ENCODE results near the gene PTGES3.
"Not testable (repeated sequence)": the region's sequence is repeated elsewhere in the genome, so short reads cannot be mapped to it uniquely, and the experiment has no call there.

Gene PTGES3

DNA sequence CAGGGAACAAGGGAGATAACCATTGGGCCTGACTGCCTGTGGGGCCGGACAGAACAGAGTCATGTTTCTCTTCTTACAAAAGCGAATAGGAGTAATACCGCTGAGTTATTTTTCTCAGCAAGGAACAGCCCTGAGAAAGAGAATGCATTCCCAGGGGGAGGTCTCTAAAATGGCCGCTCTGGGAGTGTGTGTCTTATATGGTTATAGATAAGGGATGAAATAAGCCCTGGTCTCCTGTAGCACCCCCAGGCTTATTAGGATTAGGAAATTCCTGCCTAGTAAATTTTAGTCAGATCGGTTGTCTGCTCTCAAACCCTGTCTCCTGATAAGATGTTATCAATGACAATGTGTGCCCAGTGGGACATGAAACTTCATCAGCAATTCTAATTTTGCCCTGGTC, 34.3 kb downstream of the PTGES3 start:
- H3K9ac ChIP-seq (ENCODE audit: low read length); DNase-seq; H3K18ac ChIP-seq (ENCODE audit: low read length); H4K8ac ChIP-seq (ENCODE audit: low read depth, low read length); H3K36me3 ChIP-seq (ENCODE audit: control insufficient read depth in 1 of 2, insufficient read depth in 2 of 2, low read length in 2 of 2); H3K4me2 ChIP-seq (ENCODE audit: low read length); H4K12ac ChIP-seq (ENCODE audit: low read depth, low read length); H2AK5ac ChIP-seq (ENCODE audit: low read length); H3K27me3 ChIP-seq (ENCODE audit: insufficient read depth, low read length); H3K79me2 ChIP-seq (ENCODE audit: control insufficient read depth, insufficient read depth, low read length, poor library complexity); H3K27ac ChIP-seq (ENCODE audit: low read depth, low read length); H3K14ac ChIP-seq (ENCODE audit: low read length); H3K79me1 ChIP-seq (ENCODE audit: low read length); H3K23ac ChIP-seq (ENCODE audit: low read length); H2AFZ ChIP-seq (ENCODE audit: insufficient read depth, low read length, poor library complexity); H2BK5ac ChIP-seq (ENCODE audit: low read depth, low read length, poor library complexity); H3K9me3 ChIP-seq (ENCODE audit: insufficient read depth, low read depth, low read length); H3K4me3 ChIP-seq (ENCODE audit: low read depth, low read length); H4K91ac ChIP-seq (ENCODE audit: low read depth, low read length); H2BK120ac ChIP-seq (ENCODE audit: insufficient read depth, low read length, poor library complexity); H3K4ac ChIP-seq (ENCODE audit: low read depth, low read length); H2BK12ac ChIP-seq (ENCODE audit: low read length); H3K4me1 ChIP-seq (ENCODE audit: control insufficient read depth in 1 of 2, insufficient read depth in 2 of 2, low read length in 2 of 2): not testable (repeated sequence)
- no CpG with 5 or more reads among the region's 5 CpGs for WGBS (ENCODE audit: extremely low coverage, insufficient coverage, insufficient read length)

- H3K4ac ChIP-seq (ENCODE audit: low read depth, low read length); H3K9me3 ChIP-seq (ENCODE audit: insufficient read depth, low read depth, low read length); H3K4me2 ChIP-seq (ENCODE audit: low read length); H3K36me3 ChIP-seq (ENCODE audit: control insufficient read depth in 1 of 2, insufficient read depth in 2 of 2, low read length in 2 of 2); H3K79me1 ChIP-seq (ENCODE audit: low read length); H3K27me3 ChIP-seq (ENCODE audit: insufficient read depth, low read length); H4K12ac ChIP-seq (ENCODE audit: low read depth, low read length); H3K27ac ChIP-seq (ENCODE audit: low read depth, low read length); H3K18ac ChIP-seq (ENCODE audit: low read length); H2BK12ac ChIP-seq (ENCODE audit: low read length); H3K4me1 ChIP-seq (ENCODE audit: control insufficient read depth in 1 of 2, insufficient read depth in 2 of 2, low read length in 2 of 2); H2BK120ac ChIP-seq (ENCODE audit: insufficient read depth, low read length, poor library complexity); H4K8ac ChIP-seq (ENCODE audit: low read depth, low read length); DNase-seq; H2AK5ac ChIP-seq (ENCODE audit: low read length); H4K91ac ChIP-seq (ENCODE audit: low read depth, low read length); H3K9ac ChIP-seq (ENCODE audit: low read length); H3K14ac ChIP-seq (ENCODE audit: low read length); H3K4me3 ChIP-seq (ENCODE audit: low read depth, low read length); H2BK5ac ChIP-seq (ENCODE audit: low read depth, low read length, poor library complexity); H3K23ac ChIP-seq (ENCODE audit: low read length); H2AFZ ChIP-seq (ENCODE audit: insufficient read depth, low read length, poor library complexity): not testable (repeated sequence)
- H3K79me2 ChIP-seq (ENCODE audit: control insufficient read depth, insufficient read depth, low read length, poor library complexity) = peaks cover 14% of the 10 kb centered on the region
- WGBS (ENCODE audit: extremely low coverage, insufficient coverage, insufficient read length) = no CpG with 5 or more reads among the region's 9 CpGs
Measured at GRCh38 chr12:56648023-56648422, 40.1 kb downstream of the PTGES3 start.

- Histone ChIP-seq H2AFZ (ENCODE audit: insufficient read depth, low read length, poor library complexity) (peak within 1 kb of the TSS; percentile 82), H2BK12ac (ENCODE audit: low read length) (no peak within 1 kb of the TSS), H3K79me2 (ENCODE audit: control insufficient read depth, insufficient read depth, low read length, poor library complexity) (peaks cover 14% of the 10 kb centered on the region), H4K8ac (ENCODE audit: low read depth, low read length) (peak within 1 kb of the TSS; percentile 92), H3K4me3 (ENCODE audit: low read depth, low read length) (peak within 1 kb of the TSS; percentile 95), H3K14ac (ENCODE audit: low read length) (peak within 1 kb of the TSS; percentile 92), H3K27me3 (ENCODE audit: insufficient read depth, low read length) (no peaks in the 10 kb centered on the region), H2BK120ac (ENCODE audit: insufficient read depth, low read length, poor library complexity) (peak within 1 kb of the TSS; percentile 70), H3K23ac (ENCODE audit: low read length) (no peak within 1 kb of the TSS), H3K4me2 (ENCODE audit: low read length) (peak within 1 kb of the TSS; percentile 98), H2AK5ac (ENCODE audit: low read length) (peak within 1 kb of the TSS; percentile 67), H2BK5ac (ENCODE audit: low read depth, low read length, poor library complexity) (peak within 1 kb of the TSS; percentile 37), H3K4ac (ENCODE audit: low read depth, low read length) (peak within 1 kb of the TSS; percentile 99), H3K79me1 (ENCODE audit: low read length) (peaks cover 8% of the 10 kb centered on the region), H3K9ac (ENCODE audit: low read length) (peak within 1 kb of the TSS; percentile 92), H3K36me3 (ENCODE audit: control insufficient read depth in 1 of 2, insufficient read depth in 2 of 2, low read length in 2 of 2) (peaks cover 17 to 26% of the 10 kb centered on the region in 2 experiments), H3K9me3 (ENCODE audit: insufficient read depth, low read depth, low read length) (peaks cover 1% of the 10 kb centered on the region), H3K27ac (ENCODE audit: low read depth, low read length) (peak within 1 kb of the TSS; percentile 65), H3K18ac (ENCODE audit: low read length) (peak within 1 kb of the TSS; percentile 77), H3K4me1 (ENCODE audit: control insufficient read depth in 1 of 2, insufficient read depth in 2 of 2, low read length in 2 of 2) (peaks cover 2 to 5% of the 10 kb centered on the region in 2 experiments), H4K91ac (ENCODE audit: low read depth, low read length) (peak within 1 kb of the TSS; percentile 89), H4K12ac (ENCODE audit: low read depth, low read length) (peak within 1 kb of the TSS; percentile 95)
- no CpG with 5 or more reads among the region's 39 CpGs for WGBS (ENCODE audit: extremely low coverage, insufficient coverage, insufficient read length)
- peak; percentile 97 to 99 for DNase-seq
Measured at GRCh38 chr12:56645717-56646446, 42.2 kb downstream of the PTGES3 start, which contains the start of gene ATP5F1B. Gene ATP5F1B, minus strand, starts transcription at chr12:56645984. Its CDS starts 21 bp downstream, at chr12:56645963.

DNA sequence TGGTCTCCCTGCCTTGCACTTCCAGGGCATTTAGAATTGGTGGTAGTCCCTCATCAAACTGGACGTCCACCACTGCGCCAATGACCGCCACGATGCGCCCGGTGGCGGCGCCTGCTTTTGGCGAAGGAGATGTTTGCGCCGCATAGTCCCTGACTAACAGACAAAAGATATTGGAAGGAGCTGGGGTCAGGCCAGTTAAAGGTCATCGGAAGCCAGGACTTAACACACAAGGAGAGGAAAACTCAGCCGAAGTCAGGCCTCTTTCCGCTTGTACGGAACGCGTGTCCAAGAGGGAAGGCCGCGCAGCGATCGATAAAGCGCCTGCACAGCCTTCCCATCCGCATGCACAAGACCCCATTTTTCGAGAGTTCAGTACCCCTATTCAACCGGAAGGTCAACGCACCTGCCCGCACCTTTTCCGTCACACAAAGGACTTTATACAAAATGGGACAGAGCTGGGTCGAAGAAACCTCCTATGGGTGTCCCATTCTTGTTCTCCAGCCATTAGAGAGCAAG, 42.8 kb downstream of the PTGES3 start:
- H2AK5ac ChIP-seq (ENCODE audit: low read length) = peak overlapping the region; percentile 67
- peak overlapping the region; percentile 89 for H4K8ac ChIP-seq (ENCODE audit: low read depth, low read length)
- no peak overlapping the region for H3K23ac ChIP-seq (ENCODE audit: low read length)
- peak overlapping the region; percentile 50 for H2AFZ ChIP-seq (ENCODE audit: insufficient read depth, low read length, poor library complexity)
- peak overlapping the region; percentile 95 for H4K12ac ChIP-seq (ENCODE audit: low read depth, low read length)
- no peak overlapping the region for H2BK12ac ChIP-seq (ENCODE audit: low read length)
- H3K9me3 ChIP-seq (ENCODE audit: insufficient read depth, low read depth, low read length) = peaks cover 1% of the 10 kb centered on the region
- peak overlapping the region; percentile 37 for H2BK5ac ChIP-seq (ENCODE audit: low read depth, low read length, poor library complexity)
- H3K27me3 ChIP-seq (ENCODE audit: insufficient read depth, low read length) = no peaks in the 10 kb centered on the region
- peak in 1 of 2 donors; percentile 21 for DNase-seq
- peaks cover 8% of the 10 kb centered on the region for H3K79me1 ChIP-seq (ENCODE audit: low read length)
- WGBS (ENCODE audit: extremely low coverage, insufficient coverage, insufficient read length) = no CpG with 5 or more reads among the region's 29 CpGs
- H3K36me3 ChIP-seq (ENCODE audit: control insufficient read depth in 1 of 2, insufficient read depth in 2 of 2, low read length in 2 of 2) = peaks cover 22 to 31% of the 10 kb centered on the region in 2 experiments
- H3K4me2 ChIP-seq (ENCODE audit: low read length) = peak overlapping the region; percentile 98
- peak overlapping the region; percentile 99 for H3K4ac ChIP-seq (ENCODE audit: low read depth, low read length)
- H3K4me1 ChIP-seq (ENCODE audit: control insufficient read depth in 1 of 2, insufficient read depth in 2 of 2, low read length in 2 of 2) = peaks cover 2 to 5% of the 10 kb centered on the region in 2 experiments
- peak overlapping the region; percentile 95 for H3K4me3 ChIP-seq (ENCODE audit: low read depth, low read length)
- peak overlapping the region; percentile 70 for H2BK120ac ChIP-seq (ENCODE audit: insufficient read depth, low read length, poor library complexity)
- H3K79me2 ChIP-seq (ENCODE audit: control insufficient read depth, insufficient read depth, low read length, poor library complexity) = peaks cover 14% of the 10 kb centered on the region
- peak overlapping the region; percentile 29 for H3K27ac ChIP-seq (ENCODE audit: low read depth, low read length)
- peak overlapping the region; percentile 92 for H3K9ac ChIP-seq (ENCODE audit: low read length)
- H3K18ac ChIP-seq (ENCODE audit: low read length) = peak overlapping the region; percentile 77
- H4K91ac ChIP-seq (ENCODE audit: low read depth, low read length) = peak overlapping the region; percentile 89
- H3K14ac ChIP-seq (ENCODE audit: low read length) = peak overlapping the region; percentile 92
